Activated B cell treated with CpG ODN at 0.5 μM for 24 hours (primary cell): ENCODE measurements around the gene CHMP3. TPM values are rescaled to one million over a fixed set of nuclear protein-coding genes. Genes with fewer than 3 reads are reported as not detected.
A peak's percentile ranks its signal among the peaks of the same experiment; 100 is the strongest.

Experiments used
- ATAC-seq: fragments of 200-7000 bp; cut with Tn5 transposase; one replicate; pipeline ENCODE4 v1.10.0; 2021; ENCODE audit warnings: low read depth, mild to moderate bottlenecking, moderate library complexity
- CTCF ChIA-PET: fragments of 350-600 bp; sonication (Branson Sonifier 250); formaldehyde crosslinking; loops from one replicate; lab custom pipeline; 2021; ENCODE audit warnings: antibody characterized with exemption; lab: Charles Lee
- POLR2A ChIA-PET: fragments of 350-600 bp; sonication (Branson Sonifier 250); formaldehyde crosslinking; loops from one replicate; lab custom pipeline; 2021; ENCODE audit warnings: antibody characterized with exemption; lab: Charles Lee
- DNase-seq: peaks from one replicate; pipeline ENCODE4 v3.0.0; 2022
- H3K27ac Mint-ChIP-seq: one replicate; pipeline ENCODE4 v1.8.0; 2020; ENCODE audit warnings: mixed read lengths
- H3K27me3 Mint-ChIP-seq: one replicate; pipeline ENCODE4 v1.8.0; 2021; ENCODE audit warnings: mixed read lengths
- H3K36me3 Mint-ChIP-seq: one replicate; pipeline ENCODE4 v1.8.0; 2021; ENCODE audit warnings: low read depth, mixed read lengths
- H3K4me1 Mint-ChIP-seq: one replicate; pipeline ENCODE4 v1.8.0; 2021; ENCODE audit warnings: mixed read lengths
- H3K4me3 Mint-ChIP-seq: one replicate; pipeline ENCODE4 v1.8.0; 2020; ENCODE audit warnings: mild to moderate bottlenecking, mixed read lengths
- H3K9me3 Mint-ChIP-seq: one replicate; pipeline ENCODE4 v1.8.0; 2020; ENCODE audit warnings: mixed read lengths
- CTCF ChIP-seq: fragments of 200-600 bp; IDR thresholded peaks from one replicate; pipeline ENCODE4 v1.8.0; 2022; ENCODE audit warnings: antibody characterized with exemption, mild to moderate bottlenecking
- intact Hi-C: fragments of 100-400 bp; cut with micrococcal nuclease; formaldehyde crosslinking; loops from one replicate; pipeline ENCODE4 v1.15.1; 2024
- total RNA-seq: library from RNA; stranded (reverse); gene quantifications from 2 replicates; pipeline ENCODE4 v1.2.3, GENCODE V29; 2022

Gene CHMP3
- total RNA-seq, 1 donor from 2014 or later = 61.4 TPM

- POLR2A ChIA-PET = no interaction called here
- intact Hi-C loops = no loop called here
- H3K27ac Mint-ChIP-seq = no peak overlapping the region
- H3K4me3 Mint-ChIP-seq = no peak overlapping the region
- H3K9me3 Mint-ChIP-seq = no peaks in the 10 kb centered on the region
- CTCF ChIA-PET = no interaction called here
- H3K4me1 Mint-ChIP-seq = no peaks in the 10 kb centered on the region
- no peak for TF ChIP-seq CTCF
- DNase-seq (no peak), ATAC-seq (no peak)
- H3K27me3 Mint-ChIP-seq = no peaks in the 10 kb centered on the region
- peaks cover 98% of the 10 kb centered on the region for H3K36me3 Mint-ChIP-seq
These were observed 77.4 kb downstream of the CHMP3 start for GRCh38 chr2:86485802-86486201.

DNA sequence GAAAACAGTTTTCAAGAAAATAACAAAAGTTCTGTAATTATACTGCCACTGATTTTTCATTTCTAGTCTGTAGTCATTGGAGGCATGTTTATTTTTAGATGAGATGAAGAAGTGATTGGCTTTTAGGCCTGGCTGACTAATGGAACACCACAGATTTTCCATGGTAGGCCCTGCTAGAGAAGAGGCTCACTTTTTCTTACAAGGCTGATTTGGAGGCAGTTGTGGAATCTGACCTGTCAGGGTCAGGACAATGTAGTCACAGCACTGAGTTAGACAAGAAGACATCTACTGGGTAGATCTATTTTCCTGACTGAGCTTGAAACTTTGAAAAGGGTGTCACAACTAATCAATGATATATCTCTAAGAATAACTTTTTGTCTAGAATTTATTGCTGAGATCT, 78.1 kb downstream of the CHMP3 start:
- intact Hi-C loops = no loop called here
- no peak for ATAC-seq
- ChIA-PET CTCF (no interaction called here), POLR2A (no interaction called here)
- Mint-ChIP-seq H3K9me3 (no peaks in the 10 kb centered on the region), H3K4me1 (no peaks in the 10 kb centered on the region), H3K4me3 (no peak overlapping the region), H3K27me3 (no peaks in the 10 kb centered on the region), H3K36me3 (peaks cover 99% of the 10 kb centered on the region), H3K27ac (no peak overlapping the region)
- TF ChIP-seq CTCF = no peak
- no peak for DNase-seq

DNA sequence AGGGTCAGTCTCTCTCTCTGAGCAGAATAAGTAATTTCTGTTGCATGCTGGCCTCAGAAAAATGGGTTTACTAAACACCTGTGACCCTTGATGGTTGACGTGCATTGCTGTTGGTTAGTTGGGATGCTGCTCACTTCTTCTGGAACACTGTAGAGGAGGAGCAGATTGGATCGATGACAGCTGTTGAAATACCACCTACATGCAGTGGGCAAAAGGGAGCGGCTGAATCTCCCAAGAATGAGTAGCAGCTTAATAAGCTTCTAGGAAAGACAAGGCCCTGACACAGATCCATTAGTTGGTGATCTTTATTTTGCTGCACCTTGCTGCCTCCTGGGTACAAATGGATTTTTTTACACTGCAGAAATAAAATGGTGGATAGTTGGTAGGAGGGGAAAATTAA, 78.9 kb downstream of the CHMP3 start:
- H3K27me3 Mint-ChIP-seq = no peaks in the 10 kb centered on the region
- H3K4me1 Mint-ChIP-seq = no peaks in the 10 kb centered on the region
- POLR2A ChIA-PET = no interaction called here
- CTCF ChIA-PET = no interaction called here
- intact Hi-C loops = no loop called here
- H3K4me3 Mint-ChIP-seq = no peak overlapping the region
- H3K27ac Mint-ChIP-seq = no peak overlapping the region
- no peak for DNase-seq
- H3K9me3 Mint-ChIP-seq = no peaks in the 10 kb centered on the region
- ATAC-seq = no peak
- no peak for TF ChIP-seq CTCF
- H3K36me3 Mint-ChIP-seq = peaks cover 98% of the 10 kb centered on the region

GRCh38 chr2:86482034-86482433, 81.2 kb downstream of the CHMP3 start:
- no peaks in the 10 kb centered on the region for H3K4me1 Mint-ChIP-seq
- ATAC-seq (no peak), DNase-seq (no peak)
- ChIA-PET POLR2A (no interaction called here), CTCF (no interaction called here)
- no peak for TF ChIP-seq CTCF
- no peaks in the 10 kb centered on the region for H3K9me3 Mint-ChIP-seq
- peaks cover 97% of the 10 kb centered on the region for H3K36me3 Mint-ChIP-seq
- H3K4me3 Mint-ChIP-seq = no peak overlapping the region
- peak overlapping the region; percentile 16 for H3K27ac Mint-ChIP-seq
- H3K27me3 Mint-ChIP-seq = no peaks in the 10 kb centered on the region
- intact Hi-C loops = no loop called here

DNA sequence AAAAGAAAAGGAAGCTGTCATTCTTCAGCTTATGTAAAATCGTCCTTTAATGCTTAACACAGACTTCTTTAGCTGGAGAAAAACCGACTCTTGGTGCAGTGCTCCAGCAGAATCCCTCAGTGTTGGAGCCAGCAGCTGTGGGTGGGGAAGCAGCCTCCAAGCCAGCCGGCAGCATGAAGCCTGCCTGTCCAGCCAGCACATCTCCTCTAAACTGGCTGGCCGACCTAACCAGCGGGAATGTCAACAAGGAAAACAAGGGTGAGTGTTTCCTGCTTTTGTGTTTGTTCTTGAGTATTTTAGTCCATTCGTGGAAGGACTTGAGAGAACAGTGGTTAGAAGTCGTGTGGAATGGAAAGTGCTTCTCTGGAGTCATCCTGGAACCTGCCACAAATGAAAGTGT, 83.1 kb downstream of the CHMP3 start:
- H3K36me3 Mint-ChIP-seq = peaks cover 92% of the 10 kb centered on the region
- ATAC-seq (no peak), DNase-seq (no peak)
- no peaks in the 10 kb centered on the region for H3K27me3 Mint-ChIP-seq
- intact Hi-C loops = no loop called here
- no peaks in the 10 kb centered on the region for H3K4me1 Mint-ChIP-seq
- no peak for TF ChIP-seq CTCF
- ChIA-PET CTCF (interaction anchor here (0.7 to 1.2 kb wide), 2 partner anchors 54 to 259 kb away, joined by 3 read pairs; no protein-coding TSS in a partner anchor), POLR2A (interaction anchor here (0.6 kb wide), 1 partner anchor 45 kb away, joined by 3 read pairs; no protein-coding TSS in a partner anchor)
- no peaks in the 10 kb centered on the region for H3K9me3 Mint-ChIP-seq
- H3K27ac Mint-ChIP-seq = no peak overlapping the region
- H3K4me3 Mint-ChIP-seq = no peak overlapping the region
